ENCODE measurements around the gene PTPRG.

Gene PTPRG

DNA sequence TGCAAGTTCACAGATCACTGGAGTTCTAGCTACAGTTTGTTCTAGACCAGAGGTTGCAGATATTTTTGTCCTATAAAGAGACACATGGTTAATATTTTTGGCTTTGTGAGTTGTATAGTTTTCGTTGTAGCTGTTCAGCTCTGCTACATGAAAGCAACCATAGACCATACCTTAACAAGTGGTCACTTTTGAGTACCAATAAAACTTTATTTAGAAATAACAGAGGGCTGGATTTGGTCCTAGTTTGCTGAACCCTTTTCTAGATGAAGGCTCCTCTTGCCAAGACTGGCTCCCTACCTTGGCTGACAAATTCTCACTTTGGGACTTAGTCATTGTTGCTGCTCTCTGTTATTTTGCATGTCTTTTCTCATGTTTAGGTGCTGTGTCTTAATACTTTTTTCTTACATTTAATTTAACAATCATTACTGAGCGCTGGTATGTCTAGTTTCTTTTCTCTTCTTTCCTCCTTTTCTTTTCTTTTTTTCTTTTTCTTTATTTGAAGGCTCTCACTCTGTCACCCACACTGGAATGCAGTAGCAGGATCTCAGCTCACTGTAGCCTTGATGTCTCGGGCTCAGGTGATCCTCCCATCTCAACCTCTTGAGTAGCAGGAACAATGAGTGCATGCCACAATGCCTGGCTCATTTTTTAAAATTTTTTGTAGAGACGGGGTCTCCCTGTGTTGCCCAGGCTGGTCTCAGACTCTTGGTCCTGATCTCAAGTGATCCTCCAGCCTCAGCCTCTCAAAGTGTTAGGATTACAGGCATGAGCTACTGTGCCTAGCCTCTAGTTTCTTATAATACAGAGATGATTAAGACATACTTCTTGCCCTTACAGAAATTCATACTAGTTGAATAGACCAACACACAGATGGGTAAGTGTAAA is 227.5 kb downstream of the PTPRG start:
- no peak for DNase-seq (ENCODE audit: extremely low read depth, insufficient read length)
- no peaks in the 10 kb centered on the region for H3K27me3 ChIP-seq (replicated peaks; ENCODE audit: control insufficient read depth, insufficient read depth, low read length)
- TF ChIP-seq, protein P1, sequence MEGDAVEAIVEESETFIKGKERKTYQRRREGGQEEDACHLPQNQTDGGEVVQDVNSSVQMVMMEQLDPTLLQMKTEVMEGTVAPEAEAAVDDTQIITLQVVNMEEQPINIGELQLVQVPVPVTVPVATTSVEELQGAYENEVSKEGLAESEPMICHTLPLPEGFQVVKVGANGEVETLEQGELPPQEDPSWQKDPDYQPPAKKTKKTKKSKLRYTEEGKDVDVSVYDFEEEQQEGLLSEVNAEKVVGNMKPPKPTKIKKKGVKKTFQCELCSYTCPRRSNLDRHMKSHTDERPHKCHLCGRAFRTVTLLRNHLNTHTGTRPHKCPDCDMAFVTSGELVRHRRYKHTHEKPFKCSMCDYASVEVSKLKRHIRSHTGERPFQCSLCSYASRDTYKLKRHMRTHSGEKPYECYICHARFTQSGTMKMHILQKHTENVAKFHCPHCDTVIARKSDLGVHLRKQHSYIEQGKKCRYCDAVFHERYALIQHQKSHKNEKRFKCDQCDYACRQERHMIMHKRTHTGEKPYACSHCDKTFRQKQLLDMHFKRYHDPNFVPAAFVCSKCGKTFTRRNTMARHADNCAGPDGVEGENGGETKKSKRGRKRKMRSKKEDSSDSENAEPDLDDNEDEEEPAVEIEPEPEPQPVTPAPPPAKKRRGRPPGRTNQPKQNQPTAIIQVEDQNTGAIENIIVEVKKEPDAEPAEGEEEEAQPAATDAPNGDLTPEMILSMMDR (IDR thresholded peaks at IDR 0.05; ENCODE audit: insufficient read depth, low read length, poor library complexity, severe bottlenecking), result no peak

DNA sequence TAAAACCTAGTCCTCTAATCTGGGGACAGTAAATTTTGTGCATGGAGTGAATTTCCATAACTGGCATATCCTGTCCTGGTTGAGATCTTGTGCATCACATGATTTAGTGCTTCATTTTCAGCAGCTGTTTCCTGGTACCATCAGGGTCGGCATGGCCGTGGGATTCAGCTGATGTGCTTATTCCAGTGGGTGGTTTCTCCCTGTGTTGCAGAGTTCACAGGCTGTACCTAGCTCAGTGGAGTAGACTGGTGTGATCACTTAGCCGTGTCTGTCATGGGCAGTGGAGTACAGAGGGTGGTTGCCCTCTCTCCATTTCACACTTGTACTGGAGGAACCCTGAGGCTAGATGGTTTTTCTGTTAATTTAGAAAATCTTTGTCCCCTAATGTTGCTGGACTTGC is 228.5 kb downstream of the PTPRG start:
- H3K27me3 ChIP-seq (replicated peaks; ENCODE audit: control insufficient read depth, insufficient read depth, low read length), result no peaks in the 10 kb centered on the region
- DNase-seq (ENCODE audit: extremely low read depth, insufficient read length), result no peak
- H3K4me3 ChIP-seq (replicated peaks; ENCODE audit: low read depth, low read length), result no peak overlapping the region
- TF ChIP-seq, protein P1 (IDR thresholded peaks at IDR 0.05; ENCODE audit: insufficient read depth, low read length, poor library complexity, severe bottlenecking), result no peak
- no peaks in the 10 kb centered on the region for H3K36me3 ChIP-seq (ENCODE audit: control insufficient read depth, insufficient read depth, low read length)

More for the DNA sequence above, 227.5 kb downstream of the PTPRG start:
- Histone ChIP-seq H3K4me3 (replicated peaks; ENCODE audit: low read depth, low read length) (no peak overlapping the region), H3K36me3 (ENCODE audit: control insufficient read depth, insufficient read depth, low read length) (no peaks in the 10 kb centered on the region)

DNA sequence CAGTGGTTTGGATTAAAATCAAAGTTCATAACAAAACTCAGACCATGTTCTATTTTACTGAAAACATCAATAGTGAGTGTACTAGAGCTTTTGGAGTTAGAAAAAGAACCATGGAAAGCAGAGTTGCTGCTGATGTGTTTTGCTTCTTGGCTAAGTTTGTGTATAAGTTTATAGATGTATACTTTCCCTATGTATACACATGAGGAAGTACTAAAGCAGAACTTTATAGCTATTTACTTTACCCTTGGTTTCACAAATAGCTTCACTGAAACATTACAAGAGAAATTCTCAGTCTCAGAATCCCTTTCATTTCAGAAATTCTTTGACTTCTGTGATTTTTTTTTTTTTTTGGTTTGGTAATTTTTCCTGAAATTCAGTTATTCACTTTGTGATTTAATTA is 229.0 kb downstream of the PTPRG start:
- Histone ChIP-seq H3K27me3 (replicated peaks; ENCODE audit: control insufficient read depth, insufficient read depth, low read length) (no peaks in the 10 kb centered on the region), H3K4me3 (replicated peaks; ENCODE audit: low read depth, low read length) (no peak overlapping the region), H3K36me3 (ENCODE audit: control insufficient read depth, insufficient read depth, low read length) (no peaks in the 10 kb centered on the region)
- TF ChIP-seq, protein P1 (IDR thresholded peaks at IDR 0.05; ENCODE audit: insufficient read depth, low read length, poor library complexity, severe bottlenecking), result no peak
- no peak for DNase-seq (ENCODE audit: extremely low read depth, insufficient read length)

DNA sequence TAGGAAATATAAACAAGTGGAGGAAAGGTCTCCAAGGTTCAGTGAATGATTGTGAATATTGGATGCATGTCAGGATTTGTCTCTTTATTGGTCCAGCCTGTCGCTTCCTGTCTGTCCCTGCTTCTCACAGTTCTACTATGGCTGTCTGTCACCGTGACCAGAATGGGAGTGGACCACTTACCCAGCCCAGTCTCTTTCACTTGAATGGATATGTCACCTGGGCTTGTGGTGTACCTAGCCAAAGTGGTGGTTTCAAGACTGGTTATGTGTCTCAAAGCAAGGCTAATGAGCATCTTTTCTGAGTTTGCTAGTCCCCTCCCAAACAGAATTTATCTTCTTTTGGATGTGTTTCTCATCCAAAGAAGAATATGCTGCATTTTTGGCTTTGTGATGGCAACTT is 231.7 kb downstream of the PTPRG start:
- no peaks in the 10 kb centered on the region for H3K36me3 ChIP-seq (ENCODE audit: control insufficient read depth, insufficient read depth, low read length)
- H3K27me3 ChIP-seq (replicated peaks; ENCODE audit: control insufficient read depth, insufficient read depth, low read length), result no peaks in the 10 kb centered on the region
- no peak for DNase-seq (ENCODE audit: extremely low read depth, insufficient read length)
- H3K4me3 ChIP-seq (replicated peaks; ENCODE audit: low read depth, low read length), result no peak overlapping the region
- TF ChIP-seq, protein P1 (IDR thresholded peaks at IDR 0.05; ENCODE audit: insufficient read depth, low read length, poor library complexity, severe bottlenecking), result no peak

DNA sequence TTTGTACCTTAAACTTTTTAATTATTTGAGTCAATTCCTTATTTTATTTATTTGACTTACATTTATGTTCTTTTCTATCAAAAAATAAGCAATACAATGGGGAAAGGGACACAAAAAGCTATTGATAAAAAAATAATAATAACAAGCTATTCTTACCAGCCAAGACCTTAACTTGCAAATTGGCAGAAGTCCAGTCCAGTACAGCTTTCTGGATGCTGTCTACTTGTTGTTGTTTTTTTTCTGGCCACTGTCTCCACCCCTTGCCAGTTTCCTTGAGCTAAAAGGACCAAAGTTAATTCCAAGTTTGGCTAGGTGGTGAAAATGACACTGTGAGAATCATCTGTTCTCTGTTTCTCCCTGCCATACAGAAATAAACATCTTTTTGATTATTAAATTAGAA is 232.2 kb downstream of the PTPRG start:
- H3K36me3 ChIP-seq (ENCODE audit: control insufficient read depth, insufficient read depth, low read length), result no peaks in the 10 kb centered on the region
- no peaks in the 10 kb centered on the region for H3K27me3 ChIP-seq (replicated peaks; ENCODE audit: control insufficient read depth, insufficient read depth, low read length)
- H3K4me3 ChIP-seq (replicated peaks; ENCODE audit: low read depth, low read length), result no peak overlapping the region
- TF ChIP-seq, protein P1 (IDR thresholded peaks at IDR 0.05; ENCODE audit: insufficient read depth, low read length, poor library complexity, severe bottlenecking), result no peak
- no peak for DNase-seq (ENCODE audit: extremely low read depth, insufficient read length)
